Ovary (tissue), 9 donors: ENCODE data around the gene NME9. TPM values are rescaled to one million over a fixed set of nuclear protein-coding genes. Genes with fewer than 3 reads are reported as not detected.

ENCODE experiments used
- DNase-seq, 5 donors: peaks; one replicate each; pipeline ENCODE4 v3.0.0-alpha.2; 2019 to 2020
- H3K27ac ChIP-seq, 2 donors: fragments of 200-600 bp; one replicate each; pipeline versions ENCODE4 v1.5.1 to v1.8.0; 2019 to 2022
- H3K27me3 ChIP-seq: fragments of 200-600 bp; one replicate; pipeline ENCODE4 v1.8.0; 2022
- H3K36me3 ChIP-seq: fragments of 200-600 bp; sonication (generic); one replicate; pipeline ENCODE4 v1.5.1; 2019
- H3K4me1 ChIP-seq: one replicate; pipeline ENCODE4 v1.8.1; 2013; ENCODE audit warnings: mild to moderate bottlenecking, moderate library complexity; ENCODE audit not compliant: insufficient read depth
- H3K4me3 ChIP-seq: fragments of 200-600 bp; sonication (generic); one replicate; pipeline ENCODE4 v1.5.1; 2017
- H3K9me3 ChIP-seq, 2 donors: fragments of 200-600 bp in 1 of 2; sonication (generic) in 1 of 2; one replicate each; pipeline versions ENCODE4 v1.5.1 to v1.8.1; 2013 to 2019; ENCODE audit warnings: mild to moderate bottlenecking in 1 of 2, moderate library complexity in 1 of 2
- CTCF ChIP-seq, 3 donors: fragments of 450-650 bp in 2 of 3; fragments of 200-600 bp in 1 of 3; IDR thresholded peaks; one replicate each; pipeline versions ENCODE4 v1.5.1 to v1.8.0; 2016 to 2022; ENCODE audit warnings: antibody characterized with exemption in 3 of 3, mild to moderate bottlenecking in 1 of 3
- EP300 ChIP-seq: sonication (generic); formaldehyde crosslinking; IDR thresholded peaks from one replicate; pipeline ENCODE4 v1.6.1; 2017; ENCODE audit warnings: antibody characterized with exemption
- POLR2A ChIP-seq: fragments of 450-650 bp; IDR thresholded peaks from one replicate; pipeline ENCODE4 v1.6.1; 2017; ENCODE audit warnings: antibody characterized with exemption, mild to moderate bottlenecking, moderate library complexity
- WGBS, 3 donors: extraction: QIAGEN DNeasy Blood & Tissue Kit in 1 of 3; methylation state at CpG; one replicate each; pipeline versions ENCODE4 v1.1.5 to v1.1.7; 2013 to 2017; 5-methylcytosine and 5-hydroxymethylcytosine counted together
- intact Hi-C, 4 donors: fragments of 100-400 bp; cut with DNase I; formaldehyde crosslinking; loops; one replicate each; pipeline versions ENCODE4 v1.11.0 to v1.15.1; 2022 to 2023
- polyA plus RNA-seq, 2 donors: library from polyadenylated mRNA; stranded (reverse); fragments of 200-250 nt in 1 of 2; fragments of 350-450 nt in 1 of 2; fragmentation: Illumina TruSeq in 1 of 2; extraction: RNeasy Lipid Tissue Mini Kit (QIAGEN cat#74804) in 1 of 2; gene quantifications; one replicate each; pipeline ENCODE4 v1.2.3, GENCODE V29; 2013 to 2014
- total RNA-seq, 7 donors: library from RNA; depleted of rRNA in 2 of 7; stranded (reverse); fragments of >200 nt in 2 of 7; fragmentation: NEBNext Ultra II Directional in 3 of 7; extraction: Animal tissue kit (Norgen Biotek cat#: 25700) in 3 of 7; gene quantifications; one replicate each; pipeline versions ENCODE4 v1.1.0 to v1.2.4, GENCODE V29; 2016 to 2023
- donor health status: DM: no; HTN: no; CAD: no; lungs with moderate emphysema.
- donor health status: DM: no; HTN: no; CAD: no.
- donor health status: Bipolar disorder and iron deficiency.
- donor health status: DM: yes; HTN: yes; CAD: no.
- donor health status: DM: no; HTN: no; CAD: no.
- donor health status: DM: yes; HTN: yes; CAD: no.

Gene NME9
- total and polyA plus RNA-seq, 9 donors, result 0.23 to 9.8 (median 0.82) TPM

- Histone ChIP-seq H3K27me3 (no peaks in the 10 kb centered on the region), H3K36me3 (no peaks in the 10 kb centered on the region), H3K4me1 (peaks cover 11% of the 10 kb centered on the region), H3K27ac (no peak overlapping the region), H3K9me3 (no peaks in the 10 kb centered on the region), H3K4me3 (no peak overlapping the region)
- DNase-seq, result no peak
- WGBS, 3 donors, result 77 to 93% (median 85%) methylated on average over 3 of the region's 3 CpGs
- TF ChIP-seq POLR2A (no peak), EP300 (no peak), CTCF (IDR thresholded peaks at IDR 0.05) (no peak)
- intact Hi-C loops, result no loop called here
Measured at GRCh38 chr3:138355071-138355470, 25.4 kb upstream of the NME9 start.

DNA sequence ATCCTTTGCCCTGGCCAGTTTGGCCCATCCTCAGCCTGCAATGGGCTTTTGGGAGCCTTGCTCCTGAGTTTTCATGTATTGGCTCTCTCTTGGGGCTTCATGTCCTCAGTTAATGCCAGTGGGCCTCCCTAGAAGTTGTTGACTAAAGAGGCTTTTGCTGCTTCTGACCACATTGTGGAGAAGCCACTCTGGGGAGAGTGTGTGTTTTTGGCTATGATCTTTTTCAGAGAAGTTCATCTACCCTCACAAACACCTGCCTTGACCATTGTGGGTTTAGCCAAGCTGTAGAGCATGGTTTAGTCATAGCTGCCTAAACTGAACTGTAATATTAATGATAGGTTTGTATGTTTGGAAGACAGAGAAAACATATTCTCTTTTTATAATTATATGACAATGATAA is 24.7 kb upstream of the NME9 start:
- DNase-seq, result no peak
- TF ChIP-seq POLR2A (no peak), CTCF (IDR thresholded peaks at IDR 0.05) (no peak), EP300 (no peak)
- H3K27me3 ChIP-seq, result no peaks in the 10 kb centered on the region
- peaks cover 11% of the 10 kb centered on the region for H3K4me1 ChIP-seq
- H3K36me3 ChIP-seq, result no peaks in the 10 kb centered on the region
- no peak overlapping the region for H3K27ac ChIP-seq
- no peaks in the 10 kb centered on the region for H3K9me3 ChIP-seq
- no peak overlapping the region for H3K4me3 ChIP-seq
- intact Hi-C loops, result no loop called here

DNA sequence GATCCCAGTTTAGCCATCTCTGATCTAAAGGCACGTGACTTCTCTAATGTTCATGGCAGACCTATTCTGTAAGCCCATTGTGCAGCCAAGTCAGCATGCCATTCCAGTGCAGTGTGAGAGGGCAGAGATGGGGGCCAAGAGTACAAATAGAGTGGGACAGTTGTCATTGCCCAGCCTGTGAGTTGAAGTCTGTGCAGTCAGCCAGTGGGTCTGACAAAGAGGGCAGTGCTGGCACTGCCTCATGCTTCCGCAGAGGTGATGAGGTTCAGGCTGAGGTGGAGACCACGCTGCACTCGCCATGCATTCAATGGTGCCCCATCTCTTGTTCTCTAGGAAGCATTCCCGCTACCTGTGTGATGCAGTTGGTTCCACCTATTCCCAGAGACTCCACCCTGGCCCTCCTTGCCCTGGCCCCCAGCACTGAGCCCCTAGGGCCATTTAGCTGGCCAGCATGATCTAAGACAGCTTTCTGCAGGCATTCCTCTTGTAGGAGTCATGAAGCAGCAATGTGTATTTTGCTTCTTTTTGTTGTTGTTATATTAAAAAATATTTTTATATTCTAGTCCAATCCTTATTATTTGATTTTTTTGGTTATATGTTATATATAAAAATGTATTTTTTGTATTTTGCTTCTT is 22.4 kb upstream of the NME9 start:
- no peak for DNase-seq
- intact Hi-C loops, result no loop called here
- 95 to 99% (median 97%) methylated on average over 5 of the region's 5 CpGs for WGBS, 3 donors

GRCh38 chr3:138351151-138351550 is 21.5 kb upstream of the NME9 start:
- intact Hi-C loops, result no loop called here

More for the DNA sequence above, 22.4 kb upstream of the NME9 start:
- Histone ChIP-seq H3K4me3 (no peak overlapping the region), H3K9me3 (no peaks in the 10 kb centered on the region), H3K4me1 (peaks cover 11% of the 10 kb centered on the region), H3K36me3 (no peaks in the 10 kb centered on the region), H3K27ac (no peak overlapping the region), H3K27me3 (no peaks in the 10 kb centered on the region)
- TF ChIP-seq EP300 (no peak), POLR2A (no peak)

More at GRCh38 chr3:138351151-138351550, 21.5 kb upstream of the NME9 start:
- no peaks in the 10 kb centered on the region for H3K36me3 ChIP-seq
- no peak overlapping the region for H3K4me3 ChIP-seq
- DNase-seq, result no peak
- H3K4me1 ChIP-seq, result peaks cover 7% of the 10 kb centered on the region
- H3K9me3 ChIP-seq, result no peaks in the 10 kb centered on the region
- TF ChIP-seq EP300, result no peak
- TF ChIP-seq CTCF (IDR thresholded peaks at IDR 0.05), result no peak
- TF ChIP-seq POLR2A, result no peak
- H3K27me3 ChIP-seq, result no peaks in the 10 kb centered on the region
- no peak overlapping the region for H3K27ac ChIP-seq
